ENCODE results near the gene RAVER1.
A peak's percentile ranks its signal among the peaks of the same experiment; 100 is the strongest.

Gene RAVER1

GRCh38 chr19:10317045-10317856 is 16.1 kb downstream of the RAVER1 start:
- no peak for DNase-seq

- no peak for DNase-seq
These were observed 16.9 kb downstream of the RAVER1 start for GRCh38 chr19:10316229-10317044.

GRCh38 chr19:10315335-10316214 is 17.8 kb downstream of the RAVER1 start, which contains the start of gene FDX2:
FDX2 (minus strand) TSS chr19:10316015; CDS start chr19:10315996, 19 bp downstream.
- DNase-seq = peak; percentile 85 to 94 (median 89)

- DNase-seq = no peak
These were observed 23.9 kb downstream of the RAVER1 start, which contains the start of gene ZGLP1 for GRCh38 chr19:10309423-10309822. ZGLP1 (minus strand) TSS chr19:10309815.

GRCh38 chr19:10306327-10306726 is 27.0 kb downstream of the RAVER1 start:
- no peak for DNase-seq

- peak; percentile 85 to 92 (median 90) for DNase-seq
These were observed 28.1 kb downstream of the RAVER1 start for GRCh38 chr19:10305139-10305806.

- DNase-seq = peak; percentile 69 to 84 (median 81)
These were observed 33.5 kb downstream of the RAVER1 start for GRCh38 chr19:10299545-10300458.

GRCh38 chr19:10295847-10296591 is 37.3 kb downstream of the RAVER1 start:
- peak in 1 of 4 experiments; percentile 32 for DNase-seq

- peak; percentile 64 to 88 (median 68) for DNase-seq
These were observed 38.0 kb downstream of the RAVER1 start for GRCh38 chr19:10295305-10295846.

GRCh38 chr19:10294368-10294697 is 39.0 kb downstream of the RAVER1 start:
- peak in 2 of 4 experiments; percentile 51 to 65 for DNase-seq

GRCh38 chr19:10293637-10294367 is 39.5 kb downstream of the RAVER1 start:
- no peak for DNase-seq

- DNase-seq = peak in 1 of 4 experiments; percentile 50
These were observed 40.3 kb downstream of the RAVER1 start for GRCh38 chr19:10292789-10293636.

GRCh38 chr19:10292206-10292788 is 41.0 kb downstream of the RAVER1 start:
- peak; percentile 94 to 98 (median 96) for DNase-seq

GRCh38 chr19:10291554-10292205 is 41.6 kb downstream of the RAVER1 start:
- DNase-seq = no peak

- peak; percentile 68 to 91 (median 84) for DNase-seq
These were observed 42.3 kb downstream of the RAVER1 start for GRCh38 chr19:10290876-10291553.

GRCh38 chr19:10290357-10290875 is 42.9 kb downstream of the RAVER1 start:
- peak in 1 of 4 experiments; percentile 43 for DNase-seq
